Muscle of back (tissue), 11 donors: ENCODE data around the gene CLCN2. TPM values are rescaled to one million over a fixed set of nuclear protein-coding genes. Genes with fewer than 3 reads are reported as not detected.
"Not testable (repeated sequence)": the region's sequence is repeated elsewhere in the genome, so short reads cannot be mapped to it uniquely, and the experiment has no call there.

Source experiments
- DNase-seq, 3 donors: peaks; one replicate each; pipeline versions ENCODE4 v3.0.0 to v3.0.0-alpha.2; 2013
- polyA plus RNA-seq, 10 donors: library from polyadenylated mRNA; unstranded; fragments of 120-200 nt; gene quantifications; one replicate each; pipeline ENCODE4 v1.2.1, GENCODE V29; 2013; ENCODE audit not compliant: insufficient read length in 10 of 10

The CLCN2 gene
- polyA plus RNA-seq, 10 donors: 2.4 to 5.9 (median 3.2) TPM

DNA sequence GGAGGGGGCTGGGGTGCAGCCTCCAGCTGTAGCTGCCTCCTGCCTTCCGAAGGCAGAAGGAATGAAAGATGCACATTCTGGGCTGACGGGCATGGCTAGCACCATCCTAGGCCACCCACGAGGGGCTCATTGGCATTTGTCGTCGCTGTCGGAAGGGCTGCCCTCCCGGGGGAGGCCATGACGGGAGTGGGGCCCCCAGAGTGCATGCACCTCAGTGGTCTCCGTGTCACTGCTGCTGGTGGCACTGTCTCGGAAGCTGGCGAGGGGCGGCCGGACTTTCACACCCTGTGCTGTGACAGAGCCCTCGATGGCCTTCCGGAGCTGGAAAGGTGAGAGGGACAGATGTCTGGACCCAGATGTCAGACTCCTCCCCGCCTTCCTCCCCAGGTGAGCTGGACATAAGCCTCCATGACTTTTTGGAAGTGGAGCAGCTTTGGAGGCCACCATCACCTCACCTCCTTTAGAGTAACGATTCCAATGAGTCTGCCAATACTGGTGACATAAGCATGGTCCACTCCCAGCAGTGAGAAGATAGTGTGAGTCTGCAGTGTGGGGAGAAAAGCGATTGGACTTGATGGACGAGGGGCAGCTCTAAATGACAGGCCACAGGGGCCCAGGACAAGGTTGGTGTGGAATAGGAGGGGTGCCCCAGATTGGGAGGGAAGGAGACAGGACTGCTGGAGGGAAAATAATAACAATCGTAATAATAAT is 14.8 kb downstream of the CLCN2 start:
- no peak for DNase-seq

DNA sequence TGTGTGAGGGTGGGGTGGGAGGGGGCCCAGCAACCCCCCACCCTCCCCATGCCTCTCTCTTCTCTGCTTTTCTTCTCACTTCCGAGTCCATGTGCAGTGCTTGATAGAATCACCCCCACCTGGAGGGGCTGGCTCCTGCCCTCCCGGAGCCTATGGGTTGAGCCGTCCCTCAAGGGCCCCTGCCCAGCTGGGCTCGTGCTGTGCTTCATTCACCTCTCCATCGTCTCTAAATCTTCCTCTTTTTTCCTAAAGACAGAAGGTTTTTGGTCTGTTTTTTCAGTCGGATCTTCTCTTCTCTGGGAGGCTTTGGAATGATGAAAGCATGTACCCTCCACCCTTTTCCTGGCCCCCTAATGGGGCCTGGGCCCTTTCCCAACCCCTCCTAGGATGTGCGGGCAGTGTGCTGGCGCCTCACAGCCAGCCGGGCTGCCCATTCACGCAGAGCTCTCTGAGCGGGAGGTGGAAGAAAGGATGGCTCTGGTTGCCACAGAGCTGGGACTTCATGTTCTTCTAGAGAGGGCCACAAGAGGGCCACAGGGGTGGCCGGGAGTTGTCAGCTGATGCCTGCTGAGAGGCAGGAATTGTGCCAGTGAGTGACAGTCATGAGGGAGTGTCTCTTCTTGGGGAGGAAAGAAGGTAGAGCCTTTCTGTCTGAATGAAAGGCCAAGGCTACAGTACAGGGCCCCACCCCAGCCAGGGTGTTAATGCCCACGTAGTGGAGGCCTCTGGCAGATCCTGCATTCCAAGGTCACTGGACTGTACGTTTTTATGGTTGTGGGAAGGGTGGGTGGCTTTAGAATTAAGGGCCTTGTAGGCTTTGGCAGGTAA is 15.9 kb downstream of the CLCN2 start:
- DNase-seq: peak in 1 of 3 donors; percentile 32

DNA sequence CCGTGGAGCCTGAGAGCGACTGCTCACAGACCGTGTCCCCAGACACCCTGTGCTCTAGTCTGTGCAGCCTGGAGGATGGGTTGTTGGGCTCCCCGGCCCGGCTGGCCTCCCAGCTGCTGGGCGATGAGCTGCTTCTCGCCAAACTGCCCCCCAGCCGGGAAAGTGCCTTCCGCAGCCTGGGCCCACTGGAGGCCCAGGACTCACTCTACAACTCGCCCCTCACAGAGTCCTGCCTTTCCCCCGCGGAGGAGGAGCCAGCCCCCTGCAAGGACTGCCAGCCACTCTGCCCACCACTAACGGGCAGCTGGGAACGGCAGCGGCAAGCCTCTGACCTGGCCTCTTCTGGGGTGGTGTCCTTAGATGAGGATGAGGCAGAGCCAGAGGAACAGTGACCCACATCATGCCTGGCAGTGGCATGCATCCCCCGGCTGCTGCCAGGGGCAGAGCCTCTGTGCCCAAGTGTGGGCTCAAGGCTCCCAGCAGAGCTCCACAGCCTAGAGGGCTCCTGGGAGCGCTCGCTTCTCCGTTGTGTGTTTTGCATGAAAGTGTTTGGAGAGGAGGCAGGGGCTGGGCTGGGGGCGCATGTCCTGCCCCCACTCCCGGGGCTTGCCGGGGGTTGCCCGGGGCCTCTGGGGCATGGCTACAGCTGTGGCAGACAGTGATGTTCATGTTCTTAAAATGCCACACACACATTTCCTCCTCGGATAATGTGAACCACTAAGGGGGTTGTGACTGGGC is 16.7 kb downstream of the CLCN2 start:
- DNase-seq: no peak

DNA sequence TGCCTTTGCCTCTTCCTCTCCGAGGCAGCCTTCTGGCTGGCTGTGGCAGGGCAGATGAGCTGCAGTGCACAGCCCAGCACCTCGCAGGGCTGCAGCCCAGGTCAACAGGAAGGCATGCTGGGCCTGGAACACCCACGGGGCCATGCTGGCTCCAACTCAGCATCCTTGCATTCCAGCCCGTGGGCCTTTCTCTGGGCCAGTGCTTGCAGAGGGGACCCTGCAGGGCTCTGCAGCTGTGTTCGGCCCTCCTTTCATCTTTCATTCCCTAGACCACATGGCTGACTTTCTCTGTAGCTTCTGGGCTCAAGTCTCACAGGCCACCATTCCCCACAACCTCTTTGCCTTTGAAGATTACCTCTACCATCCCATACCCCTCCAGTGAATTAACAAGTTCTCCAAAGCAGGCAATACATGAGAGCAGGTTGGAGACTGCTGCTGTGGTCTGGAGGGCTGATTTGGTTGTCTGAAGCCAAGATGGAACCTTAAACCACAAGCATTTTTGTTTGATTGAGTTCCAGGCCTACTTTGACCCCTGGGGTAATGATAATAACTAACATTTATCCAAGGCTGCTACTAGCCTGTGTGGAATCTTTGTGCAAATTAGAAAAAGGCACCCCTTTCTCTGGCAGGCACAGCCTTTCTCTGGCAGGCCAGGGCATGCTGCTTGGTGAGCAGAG is 18.1 kb downstream of the CLCN2 start:
- DNase-seq: no peak

DNA sequence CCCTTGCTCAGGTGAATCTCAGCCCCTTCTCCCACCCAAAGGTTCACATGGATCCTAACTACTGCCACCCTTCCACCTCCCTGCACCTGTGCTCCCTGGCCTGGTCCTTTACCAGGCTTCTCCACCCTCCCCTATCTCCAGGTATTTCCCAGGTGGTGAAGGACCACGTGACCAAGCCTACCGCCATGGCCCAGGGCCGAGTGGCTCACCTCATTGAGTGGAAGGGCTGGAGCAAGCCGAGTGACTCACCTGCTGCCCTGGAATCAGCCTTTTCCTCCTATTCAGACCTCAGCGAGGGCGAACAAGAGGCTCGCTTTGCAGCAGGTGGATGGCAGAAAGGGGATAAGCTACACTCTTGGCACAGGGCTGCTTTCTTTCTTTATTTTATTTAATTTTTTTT is 19.5 kb downstream of the CLCN2 start:
- no peak for DNase-seq

DNA sequence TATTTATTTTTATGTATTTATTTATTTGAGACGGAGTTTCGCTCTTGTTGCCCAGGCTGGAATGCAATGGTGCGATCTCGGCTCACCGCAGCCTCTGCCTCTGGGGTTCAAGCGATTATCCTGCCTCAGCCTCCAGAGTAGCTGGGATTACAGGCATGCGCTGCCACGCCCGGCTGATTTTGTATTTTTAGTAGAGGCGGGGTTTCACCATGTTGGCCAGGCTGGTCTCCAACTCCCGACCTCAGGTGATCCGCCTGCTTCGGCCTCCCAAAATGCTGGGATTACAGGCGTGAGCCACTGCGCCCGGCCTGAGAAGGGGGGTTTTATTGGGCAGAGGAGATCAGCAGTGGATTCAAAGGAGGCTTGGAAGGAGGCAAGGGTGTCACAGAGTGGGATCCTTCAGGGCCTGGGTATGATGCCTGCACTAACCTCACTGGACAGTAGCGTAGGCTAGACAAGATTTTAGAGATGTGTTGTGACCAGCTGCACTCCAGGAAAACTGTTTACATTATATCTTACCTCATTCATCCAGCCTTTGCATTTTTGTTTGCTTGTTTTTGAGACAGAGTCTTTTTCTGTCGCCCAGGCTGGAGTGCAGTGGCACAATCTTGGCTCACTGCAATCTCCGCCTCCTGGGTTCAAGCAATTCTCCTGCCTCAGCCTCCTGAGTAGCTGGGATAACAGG is 21.8 kb downstream of the CLCN2 start:
- not testable (repeated sequence) for DNase-seq

DNA sequence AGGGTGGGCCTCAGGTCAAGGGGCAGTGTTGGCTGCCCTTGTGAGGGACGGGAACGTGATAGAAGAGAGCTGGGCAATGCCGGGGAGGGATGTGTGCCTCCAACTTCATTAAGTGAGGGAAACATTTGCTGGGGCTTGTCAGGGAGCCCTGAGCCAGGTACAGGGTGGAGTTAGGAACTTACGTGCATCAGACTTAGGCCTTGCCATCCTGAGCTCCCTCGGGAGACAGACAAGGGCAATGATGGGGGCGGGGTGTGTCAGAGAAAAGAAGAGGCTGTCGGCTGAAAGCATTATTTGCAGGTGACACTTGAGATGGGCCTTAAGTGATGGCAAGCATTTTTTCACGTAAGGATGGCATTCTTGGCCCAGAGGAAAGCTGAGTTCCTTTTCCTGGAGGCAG is 22.4 kb downstream of the CLCN2 start:
- no peak for DNase-seq

DNA sequence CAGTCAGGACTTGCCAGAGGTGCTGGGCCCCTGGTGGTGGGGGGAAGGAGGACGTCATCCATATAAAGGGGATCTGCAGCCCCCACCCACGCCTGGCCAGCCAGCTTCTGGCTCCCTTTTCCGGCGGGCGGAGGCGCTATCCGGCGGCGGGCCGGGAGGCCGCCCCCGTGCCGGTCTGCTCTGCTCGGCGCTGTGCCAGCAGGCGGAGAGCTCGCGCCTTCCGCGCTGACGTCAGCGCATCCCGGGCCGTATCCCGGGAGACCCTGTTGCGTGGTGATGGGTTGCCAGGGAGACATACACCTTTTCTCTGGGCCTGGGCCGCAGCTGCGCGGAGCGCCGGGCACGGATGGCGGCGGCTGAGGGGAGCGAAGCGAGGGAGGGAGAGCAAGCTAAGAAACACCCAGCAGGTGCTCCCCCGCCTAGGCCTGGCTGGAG is 22.9 kb downstream of the CLCN2 start:
- DNase-seq: peak; percentile 75 to 95 (median 93)

DNA sequence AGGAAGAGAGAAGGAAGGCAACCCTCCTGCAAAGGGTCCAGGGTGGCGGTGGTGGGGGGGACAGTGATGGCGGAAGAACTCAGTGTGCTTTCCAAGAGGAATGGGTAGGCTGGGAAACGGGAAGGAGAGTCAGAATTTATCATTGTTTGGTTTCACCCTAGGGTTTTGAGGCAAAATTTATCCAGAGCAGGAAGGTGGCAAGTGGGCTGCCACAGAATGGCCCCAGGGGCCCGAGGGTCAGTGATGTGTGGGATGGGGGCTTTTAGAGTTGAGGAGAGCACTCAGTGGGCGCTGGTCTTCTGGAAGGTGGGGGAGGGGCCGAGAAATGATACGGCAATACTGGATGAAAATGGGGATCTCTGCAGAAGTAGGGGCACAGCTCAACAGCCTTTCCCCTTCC is 23.4 kb downstream of the CLCN2 start:
- no peak for DNase-seq

DNA sequence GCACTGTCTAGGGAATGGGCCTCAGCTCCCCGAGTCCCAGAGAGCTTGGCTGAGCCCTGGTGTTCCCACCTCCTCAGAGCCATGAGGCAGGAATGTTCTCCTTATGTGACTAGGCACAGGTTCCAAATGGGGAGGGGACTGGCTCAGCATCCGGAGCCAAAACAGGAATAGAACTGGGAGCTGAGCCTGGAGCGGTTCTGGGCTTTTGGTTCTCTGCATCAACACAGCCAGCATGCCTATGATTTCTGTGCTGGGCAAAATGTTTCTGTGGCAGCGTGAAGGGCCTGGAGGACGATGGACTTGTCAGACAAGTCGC is 24.0 kb downstream of the CLCN2 start, which contains the start of gene FAM131A:
Gene FAM131A, plus strand, starts transcription at position 202 of the 316 bp plus-strand sequence. Its CDS starts 31 bp downstream, at position 233.
- DNase-seq: peak; percentile 49 to 92 (median 88)

DNA sequence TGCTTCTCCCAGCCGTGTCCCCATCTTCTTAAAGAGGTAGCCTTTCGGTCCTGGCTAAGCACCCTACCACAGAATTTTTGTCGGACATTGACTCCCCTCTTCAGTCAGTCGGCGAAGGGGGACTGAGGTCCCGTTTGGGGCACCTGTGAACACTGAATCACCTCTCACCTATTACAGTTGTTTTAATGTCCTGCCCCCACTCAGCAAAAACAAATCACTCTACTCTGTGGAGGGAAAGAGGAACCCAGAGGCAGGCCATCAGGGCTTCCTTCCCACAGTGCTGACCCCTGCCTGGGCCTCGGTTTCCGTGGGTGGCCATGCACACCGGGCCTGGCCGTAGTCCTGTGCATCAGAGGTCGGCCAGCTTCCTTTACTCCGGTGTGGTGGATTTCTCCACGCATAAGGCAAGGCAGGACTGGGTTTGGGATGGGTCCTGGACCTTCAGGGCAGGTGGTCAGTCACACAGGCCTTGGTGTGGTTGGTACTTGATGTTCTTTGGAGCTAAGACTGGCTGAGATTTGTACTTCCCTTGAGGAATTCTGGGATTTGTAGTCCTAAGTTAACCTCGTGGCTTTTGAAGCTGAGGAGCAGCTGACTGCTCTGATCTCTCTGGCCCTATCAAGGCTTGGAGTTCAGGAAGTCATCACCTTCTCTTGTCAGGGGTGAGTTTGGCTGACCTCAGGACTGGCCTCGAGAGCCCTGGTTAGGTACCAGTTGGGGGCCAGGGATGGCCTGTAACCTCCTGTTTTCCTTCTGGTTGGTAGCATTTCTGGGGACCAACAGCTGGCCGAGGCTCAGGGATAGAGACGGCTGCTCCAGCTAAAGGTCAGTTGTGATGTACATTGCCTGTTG is 24.6 kb downstream of the CLCN2 start:
- peak in 2 of 3 donors; percentile 68 to 92 for DNase-seq

DNA sequence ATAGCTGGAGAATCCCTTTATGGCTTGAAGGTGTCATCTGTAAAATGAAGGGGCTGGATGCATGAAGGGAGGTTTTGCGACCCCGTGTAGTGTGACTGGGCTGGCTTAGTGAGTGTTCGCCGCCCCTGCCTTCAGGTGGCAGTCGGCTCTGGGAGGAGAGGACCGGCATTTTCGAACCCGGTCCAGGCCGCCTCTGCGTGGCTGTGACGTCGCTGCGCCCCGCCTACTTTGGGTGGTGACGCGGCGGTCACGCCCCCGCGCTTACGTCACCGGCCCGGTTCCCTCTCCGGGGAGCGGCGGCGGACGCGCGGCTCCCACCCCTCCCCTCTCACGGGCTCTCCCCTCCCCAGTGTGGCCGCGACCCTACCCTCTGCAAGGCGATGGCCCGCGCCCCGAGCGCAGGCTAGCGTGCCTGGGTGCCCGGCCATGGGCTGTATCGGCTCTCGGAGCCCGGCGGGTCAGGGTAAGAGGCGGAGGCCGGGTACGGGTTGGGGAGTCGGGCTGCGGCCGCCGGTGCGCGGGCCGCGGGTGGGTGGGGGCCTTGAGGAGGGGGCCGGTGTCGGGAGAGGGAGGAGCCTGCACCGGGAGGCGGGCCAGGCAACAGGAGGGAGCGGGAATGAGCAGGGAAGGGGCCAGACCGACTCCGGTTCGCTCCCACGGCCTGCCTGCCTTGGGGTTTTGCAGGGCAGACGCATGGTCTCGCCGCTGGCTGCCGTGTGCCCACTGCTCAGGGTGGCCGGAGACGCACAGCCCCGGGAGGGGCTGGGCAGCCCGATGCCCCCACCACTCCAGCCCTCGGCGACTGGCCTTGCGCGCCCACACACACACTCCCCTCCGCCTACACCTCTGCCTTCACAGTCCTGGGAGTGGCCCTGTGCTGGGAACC is 25.5 kb downstream of the CLCN2 start:
- DNase-seq: peak; percentile 70 to 94 (median 90)

DNA sequence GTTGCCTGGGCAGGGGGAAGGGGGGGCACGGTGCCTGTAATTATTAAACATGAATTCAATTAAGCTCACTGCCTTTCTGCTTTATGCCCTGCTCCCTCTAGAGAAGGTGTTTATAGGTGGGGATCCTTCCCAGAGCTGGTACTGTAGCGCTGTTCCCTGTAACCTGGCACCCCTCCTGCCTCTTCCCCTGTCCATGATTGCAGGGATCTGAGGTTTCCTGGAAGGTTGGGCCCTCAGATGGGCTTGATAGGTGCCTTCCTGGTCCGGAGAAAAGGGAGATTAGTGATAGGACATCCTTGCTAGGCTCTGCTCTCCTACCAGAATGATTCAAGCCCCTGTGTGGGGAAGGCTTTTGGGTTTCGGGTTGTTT is 26.1 kb downstream of the CLCN2 start:
- DNase-seq: no peak

DNA sequence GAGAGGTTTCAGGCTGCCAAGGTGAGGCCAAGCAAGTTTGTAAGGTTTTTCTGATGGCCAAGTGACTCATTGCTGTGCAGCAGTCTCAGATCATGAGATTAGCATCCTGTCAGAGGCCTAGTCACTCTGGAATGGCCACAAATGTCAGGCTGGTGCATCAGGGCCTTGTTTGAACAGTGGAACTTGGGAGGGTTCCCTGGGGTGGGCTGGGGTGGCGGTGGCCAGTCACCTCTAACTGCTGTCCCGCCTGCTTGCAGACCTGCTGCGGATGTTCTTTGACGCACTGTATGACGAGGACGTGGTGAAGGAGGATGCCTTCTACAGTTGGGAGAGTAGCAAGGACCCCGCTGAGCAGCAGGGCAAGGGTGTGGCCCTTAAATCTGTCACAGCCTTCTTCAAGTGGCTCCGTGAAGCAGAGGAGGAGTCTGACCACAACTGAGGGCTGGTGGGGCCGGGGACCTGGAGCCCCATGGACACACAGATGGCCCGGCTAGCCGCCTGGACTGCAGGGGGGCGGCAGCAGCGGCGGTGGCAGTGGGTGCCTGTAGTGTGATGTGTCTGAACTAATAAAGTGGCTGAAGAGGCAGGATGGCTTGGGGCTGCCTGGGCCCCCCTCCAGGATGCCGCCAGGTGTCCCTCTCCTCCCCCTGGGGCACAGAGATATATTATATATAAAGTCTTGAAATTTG is 26.8 kb downstream of the CLCN2 start:
- no peak for DNase-seq

DNA sequence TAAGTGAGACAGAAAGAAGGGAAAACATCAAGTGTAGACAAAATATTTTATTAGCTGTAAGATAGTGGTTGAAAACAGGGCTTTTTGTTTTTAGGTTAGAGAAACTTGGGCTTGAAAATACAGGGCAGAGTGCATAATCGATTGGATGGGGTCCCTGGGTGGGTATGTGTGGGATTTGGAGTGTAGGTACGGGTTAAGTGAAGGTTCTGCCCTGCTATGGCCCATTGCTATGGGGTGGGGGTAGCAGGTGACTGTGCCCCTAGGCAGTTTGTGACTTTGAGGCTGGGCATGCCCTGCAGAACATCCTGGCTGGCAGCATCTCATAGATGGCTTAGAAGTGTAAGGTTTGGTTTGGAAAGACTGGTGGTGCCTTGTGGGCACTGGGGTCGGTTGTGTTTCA is 27.7 kb downstream of the CLCN2 start:
- no peak for DNase-seq

DNA sequence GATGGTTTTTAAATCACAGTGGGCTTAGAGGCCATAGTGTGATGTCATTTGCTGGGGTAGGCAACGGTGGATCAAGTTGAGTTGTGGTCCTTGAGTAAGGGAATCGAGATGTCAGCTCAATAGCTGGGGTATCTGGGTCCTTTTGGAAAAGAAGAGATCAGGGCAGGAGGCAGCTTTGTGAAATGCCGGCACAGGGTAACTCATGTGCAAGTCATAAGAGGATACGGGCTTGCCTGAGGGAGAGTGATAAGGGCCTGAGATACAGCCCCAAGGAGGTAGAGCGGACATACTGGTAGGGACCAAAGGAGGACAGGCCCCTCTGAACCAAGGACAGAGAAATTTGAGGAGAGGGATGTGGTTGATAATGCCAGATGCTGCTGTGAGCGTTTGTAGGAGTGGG is 28.2 kb downstream of the CLCN2 start:
- DNase-seq: no peak

DNA sequence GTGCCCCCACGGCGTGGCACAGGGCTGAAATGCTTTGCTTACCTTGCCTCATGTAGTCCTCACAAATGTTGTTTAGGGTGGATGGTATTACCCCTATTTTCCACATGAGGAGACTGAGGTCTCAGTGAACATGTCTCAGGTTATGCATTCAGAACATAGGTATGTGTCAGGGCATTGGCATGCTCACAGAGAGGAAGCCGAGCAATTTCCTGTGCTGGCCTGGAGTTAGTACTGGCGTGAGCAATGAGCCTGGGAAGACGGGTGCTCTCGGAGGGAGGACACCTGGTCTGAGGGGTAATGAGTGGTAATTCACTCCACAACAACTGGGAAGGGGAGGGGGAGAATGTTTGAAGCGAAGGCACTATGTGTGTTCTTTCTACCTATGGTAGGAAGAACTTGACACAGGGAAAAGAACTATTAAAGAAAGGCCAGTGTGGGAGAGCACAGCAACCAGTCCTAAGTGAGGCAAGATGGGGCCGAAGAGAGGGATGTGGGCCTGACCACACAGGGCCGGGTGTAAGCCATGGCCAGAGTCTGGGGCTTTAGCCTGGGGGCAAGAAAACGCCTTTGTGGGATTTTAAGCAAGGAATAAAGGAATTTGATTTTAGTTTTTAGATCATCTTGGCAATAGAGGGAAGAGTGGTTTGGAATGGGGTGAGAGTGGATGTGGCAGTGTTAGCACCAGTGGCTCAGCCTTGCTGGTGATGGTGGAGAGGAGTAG is 28.9 kb downstream of the CLCN2 start:
- DNase-seq: no peak

DNA sequence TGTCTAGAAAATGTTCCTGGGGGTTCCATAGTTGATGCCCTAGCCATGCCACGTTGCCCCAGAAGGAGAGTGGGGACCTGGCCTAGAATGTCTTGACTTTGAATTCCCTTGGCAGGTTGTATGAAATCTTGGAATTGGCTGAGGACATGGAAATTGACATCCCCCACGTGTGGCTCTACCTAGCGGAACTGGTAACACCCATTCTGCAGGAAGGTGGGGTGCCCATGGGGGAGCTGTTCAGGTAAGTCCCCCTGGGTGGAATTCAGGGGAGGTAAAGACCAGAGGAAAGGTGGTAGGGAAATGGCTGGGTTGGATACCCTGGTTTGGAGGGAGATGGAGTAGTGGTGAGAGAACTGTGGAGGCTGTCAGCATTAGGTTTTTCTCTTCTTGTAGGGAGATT is 32.9 kb downstream of the CLCN2 start:
- DNase-seq: no peak
